Measurements from ENCODE around the gene C1QL1. TPM values are rescaled to one million over a fixed set of nuclear protein-coding genes. Genes with fewer than 3 reads are reported as not detected.
A peak's percentile ranks its signal among the peaks of the same experiment; 100 is the strongest.

C1QL1 gene
- total and polyA plus RNA-seq, 2 of the 13 experiments (the other 11 are each of a cell fraction or from before 2014, with no cell fraction given), result 0.11 TPM

- 0 out of 2 replicates have a peak, but pooled peaks have one; percentile 11 for TF ChIP-seq ZBED4 (CRISPR knock-in tag; IDR thresholded peaks at IDR 0.05; ENCODE audit: borderline replicate concordance)
- 0 out of 2 replicates have a peak, but pooled peaks have one; percentile 19 for TF ChIP-seq HIVEP1 (CRISPR knock-in tag; IDR thresholded peaks at IDR 0.05)
- 0 out of 2 replicates have a peak, but pooled peaks have one; percentile 25 for TF ChIP-seq MYPOP (CRISPR knock-in tag; IDR thresholded peaks at IDR 0.05)
- TF ChIP-seq KLF16 (CRISPR knock-in tag; IDR thresholded peaks at IDR 0.05), result 0 out of 4 replicates have a peak, but pooled peaks of 1 of the 2 experiments have one; percentile 25
- TF ChIP-seq MTERF4 (CRISPR knock-in tag; IDR thresholded peaks at IDR 0.05), result no peak
- no peak for TF ChIP-seq AGO2 (optimal IDR thresholded peaks at IDR 0.05; ENCODE audit: low read depth, low read length)
- peak; percentile 22; the same call in 1 of the 2 replicates for TF ChIP-seq GATAD2A (CRISPR knock-in tag; IDR thresholded peaks at IDR 0.05)
- no peak for TF ChIP-seq ZBTB38 (CRISPR knock-in tag; IDR thresholded peaks at IDR 0.05)
- no peak for TF ChIP-seq MBNL3 (CRISPR knock-in tag; conservative IDR thresholded peaks at IDR 0.05)
- TF ChIP-seq NR2C2 (CRISPR knock-in tag; IDR thresholded peaks at IDR 0.05; ENCODE audit: borderline replicate concordance), result peak; percentile 52; the same call in 1 of the 2 replicates
- no peak for TF ChIP-seq ZSCAN20 (CRISPR knock-in tag; IDR thresholded peaks at IDR 0.05; ENCODE audit: borderline replicate concordance)
- peak; percentile 31; the same call in 1 of the 2 replicates for TF ChIP-seq THAP11 (CRISPR knock-in tag; IDR thresholded peaks at IDR 0.05)
- TF ChIP-seq HDAC2 (CRISPR knock-in tag; IDR thresholded peaks at IDR 0.05), result 0 out of 2 replicates have a peak, but pooled peaks have one; percentile 29
- peak; percentile 35; the same call in 1 of the 2 replicates for TF ChIP-seq ETV6 (CRISPR knock-in tag; conservative IDR thresholded peaks at IDR 0.05)
These were observed 10.8 kb downstream of the C1QL1 start (continued) for GRCh38 chr17:44956998-44957981.

Data from HepG2 (cell line).